IPS DF 6.9 (cell line): Measurements from ENCODE around the gene TFCP2.

Source experiments
- DNase-seq: peaks from one replicate; pipeline ENCODE4 v3.0.0-alpha.2; 2013; ENCODE audit warnings: low read depth, low spot score
- H3K27ac ChIP-seq: one replicate; pipeline ENCODE4 v1.5.1; 2013; ENCODE audit warnings: low read length, control low read depth
- H3K27me3 ChIP-seq: 2 replicates; pipeline ENCODE4 v1.6.1; 2013; ENCODE audit warnings: mild to moderate bottlenecking, low read length; ENCODE audit not compliant: control insufficient read depth, insufficient read depth
- H3K36me3 ChIP-seq: 2 replicates; pipeline ENCODE4 v1.6.1; 2013; ENCODE audit warnings: low read length; ENCODE audit not compliant: control insufficient read depth, insufficient read depth
- H3K4me1 ChIP-seq: 2 replicates; pipeline ENCODE4 v1.6.1; 2013; ENCODE audit warnings: low read length; ENCODE audit not compliant: control insufficient read depth, insufficient read depth
- H3K4me3 ChIP-seq: 2 replicates; pipeline ENCODE4 v1.5.1; 2013; ENCODE audit warnings: mild to moderate bottlenecking, low read length
- H3K9me3 ChIP-seq: 2 replicates; pipeline ENCODE4 v1.6.1; 2013; ENCODE audit warnings: low read length, inconsistent platforms; ENCODE audit not compliant: control insufficient read depth, insufficient read depth
- WGBS: extraction: QIAGEN DNeasy Blood & Tissue Kit; methylation state at CpG from one replicate; pipeline ENCODE4 v1.1.7; 2013; ENCODE audit warnings: mixed read lengths, missing lambda C conversion rate; ENCODE audit not compliant: insufficient read length, insufficient coverage; 5-methylcytosine and 5-hydroxymethylcytosine counted together

Gene TFCP2

DNA sequence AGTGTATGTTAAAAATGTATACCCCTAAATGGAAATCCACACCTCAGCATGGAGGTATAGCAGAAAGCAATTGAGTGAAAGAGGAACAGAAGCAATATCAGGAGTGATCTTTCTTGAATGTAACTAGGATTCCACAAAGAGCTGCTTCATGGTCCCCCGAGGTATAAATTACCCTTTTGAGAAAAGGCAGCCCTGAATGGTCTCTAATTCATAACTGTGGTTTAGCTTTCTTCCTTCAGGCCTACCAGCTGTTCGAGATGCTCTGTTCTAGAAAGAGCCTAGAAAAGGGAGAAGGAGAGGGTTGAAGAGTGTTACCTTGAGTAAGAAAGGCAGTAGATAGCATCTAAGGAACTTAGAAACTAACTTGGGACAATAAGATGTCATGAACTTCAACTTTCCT lies 46.6 kb downstream of the TFCP2 start:
- Histone ChIP-seq H3K27me3 (no peaks in the 10 kb centered on the region; the same call in 1 of the 2 replicates), H3K36me3 (peaks cover 6% of the 10 kb centered on the region; the same call in 1 of the 2 replicates), H3K9me3 (no peaks in the 10 kb centered on the region), H3K27ac (no peak overlapping the region), H3K4me1 (no peaks in the 10 kb centered on the region), H3K4me3 (no peak overlapping the region)
- DNase-seq: no peak
- no CpG with 5 or more reads among the region's 2 CpGs for WGBS

DNA sequence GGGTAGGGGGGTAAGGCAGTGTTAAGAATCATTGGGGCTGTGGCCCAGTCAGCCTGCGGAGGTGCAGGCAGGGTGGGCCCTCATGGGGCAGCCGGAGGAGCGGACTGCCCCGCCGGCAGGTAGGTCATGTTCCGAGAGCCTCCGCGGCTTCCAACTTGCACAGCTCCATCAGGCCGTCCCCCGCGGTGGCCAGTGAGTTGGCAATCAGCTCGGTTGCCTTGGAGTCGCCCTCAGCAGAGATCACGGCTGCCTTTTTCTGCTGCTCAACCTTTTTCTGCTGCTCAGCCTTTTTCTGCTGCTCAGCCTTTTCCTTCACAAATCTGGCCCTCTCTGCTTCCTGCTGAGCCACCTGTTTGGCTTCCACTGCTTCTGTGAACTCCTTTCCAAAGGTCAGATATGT lies 48.4 kb downstream of the TFCP2 start:
- H3K4me3 ChIP-seq: no peak overlapping the region
- no peaks in the 10 kb centered on the region for H3K9me3 ChIP-seq
- peaks cover 6% of the 10 kb centered on the region; the same call in 1 of the 2 replicates for H3K36me3 ChIP-seq
- no peak for DNase-seq
- H3K4me1 ChIP-seq: no peaks in the 10 kb centered on the region
- no peak overlapping the region for H3K27ac ChIP-seq
- H3K27me3 ChIP-seq: no peaks in the 10 kb centered on the region; the same call in 1 of the 2 replicates
- WGBS: no CpG with 5 or more reads among the region's 14 CpGs

DNA sequence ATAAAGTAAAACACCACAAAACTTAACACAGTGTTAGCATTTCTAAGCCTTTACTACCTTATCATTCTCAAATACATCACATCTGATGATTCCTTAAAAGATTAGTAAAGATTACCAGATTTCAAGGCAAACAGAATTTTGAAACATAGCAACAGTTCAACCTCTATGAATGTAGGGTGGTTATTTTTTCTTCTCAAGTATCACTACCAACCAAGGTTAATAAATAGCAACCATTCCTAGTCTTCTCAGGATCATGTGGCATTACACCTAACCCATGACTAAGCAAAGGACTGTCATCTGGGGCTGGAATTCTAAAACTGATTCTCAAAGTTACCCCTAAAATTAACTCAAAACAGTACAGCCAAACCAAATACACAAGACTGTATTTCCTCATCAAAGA lies 50.1 kb downstream of the TFCP2 start:
- H3K27ac ChIP-seq: no peak overlapping the region
- H3K9me3 ChIP-seq: no peaks in the 10 kb centered on the region
- peaks cover 6% of the 10 kb centered on the region; the same call in 1 of the 2 replicates for H3K36me3 ChIP-seq
- DNase-seq: no peak
- H3K4me3 ChIP-seq: no peak overlapping the region
- H3K27me3 ChIP-seq: no peaks in the 10 kb centered on the region; the same call in 1 of the 2 replicates
- no peaks in the 10 kb centered on the region for H3K4me1 ChIP-seq

DNA sequence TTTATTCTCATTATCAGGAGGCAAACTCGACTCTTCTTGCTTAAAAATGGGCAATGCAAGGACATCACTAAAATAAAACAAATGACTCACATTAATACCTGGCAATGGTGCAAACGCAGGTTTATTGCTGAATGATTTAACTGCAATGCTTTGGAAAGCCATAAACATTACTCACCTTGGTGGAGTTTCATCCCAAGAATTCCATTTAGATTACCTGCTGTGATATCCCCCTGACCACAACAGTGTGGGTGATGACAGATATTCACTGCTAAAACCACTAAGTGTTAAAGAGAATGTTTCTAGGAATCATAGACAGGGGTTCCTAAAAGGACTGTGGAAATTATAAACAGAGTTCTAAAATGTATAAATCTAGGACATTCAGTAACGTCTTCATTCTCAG lies 54.2 kb downstream of the TFCP2 start:
- Histone ChIP-seq H3K9me3 (no peaks in the 10 kb centered on the region), H3K27ac (no peak overlapping the region), H3K27me3 (no peaks in the 10 kb centered on the region), H3K4me3 (no peak overlapping the region), H3K36me3 (peaks cover 3% of the 10 kb centered on the region; the same call in 1 of the 2 replicates), H3K4me1 (no peaks in the 10 kb centered on the region)
- no CpG with 5 or more reads among the region's 3 CpGs for WGBS
- no peak for DNase-seq

DNA sequence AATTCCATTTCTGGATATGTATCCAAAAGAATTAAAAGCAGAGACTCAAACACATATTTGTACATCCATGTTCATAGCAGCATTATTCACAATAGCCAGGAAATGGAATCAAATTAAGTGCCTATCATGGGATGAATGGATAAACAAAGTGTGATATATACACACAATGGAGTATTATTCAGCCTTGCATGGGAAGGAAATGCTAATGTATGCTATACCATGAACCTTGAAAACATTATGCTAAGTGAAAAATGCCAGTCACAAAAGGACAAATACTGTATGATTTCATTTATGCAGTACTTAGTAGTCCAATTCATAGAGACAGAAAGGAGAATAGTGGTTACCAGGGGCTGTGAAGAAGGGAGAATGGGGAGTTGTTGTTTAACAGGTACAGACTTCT lies 57.4 kb downstream of the TFCP2 start:
- Histone ChIP-seq H3K36me3 (peaks cover 3% of the 10 kb centered on the region; the same call in 1 of the 2 replicates), H3K27ac (no peak overlapping the region), H3K27me3 (no peaks in the 10 kb centered on the region), H3K4me1 (no peaks in the 10 kb centered on the region), H3K9me3 (no peaks in the 10 kb centered on the region), H3K4me3 (no peak overlapping the region)
- no peak for DNase-seq

DNA sequence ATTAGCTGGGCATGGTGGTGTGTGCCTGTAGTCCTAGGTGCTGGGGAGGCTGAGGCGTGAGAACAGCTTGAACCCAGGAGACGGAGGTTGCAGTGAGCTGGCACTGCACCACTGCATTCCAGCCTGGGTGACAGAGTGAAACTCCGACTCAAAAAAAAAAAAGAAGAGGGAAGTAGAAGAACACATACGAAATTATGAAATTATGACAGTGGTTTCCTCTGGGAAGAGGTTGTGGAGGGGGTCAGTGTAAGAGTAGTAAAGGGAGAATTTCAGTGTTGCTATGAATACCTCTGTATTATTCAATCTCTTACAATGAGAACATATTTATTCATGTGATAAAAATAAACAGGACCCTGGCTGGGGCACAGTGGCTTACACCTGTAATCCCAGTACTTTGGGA lies 64.8 kb downstream of the TFCP2 start:
- no peaks in the 10 kb centered on the region for H3K9me3 ChIP-seq
- no peak overlapping the region for H3K4me3 ChIP-seq
- WGBS: no CpG with 5 or more reads among the region's 4 CpGs
- no peak for DNase-seq
- H3K27ac ChIP-seq: no peak overlapping the region
- H3K27me3 ChIP-seq: no peaks in the 10 kb centered on the region
- H3K36me3 ChIP-seq: peaks cover 9% of the 10 kb centered on the region; the same call in 1 of the 2 replicates
- no peaks in the 10 kb centered on the region for H3K4me1 ChIP-seq

DNA sequence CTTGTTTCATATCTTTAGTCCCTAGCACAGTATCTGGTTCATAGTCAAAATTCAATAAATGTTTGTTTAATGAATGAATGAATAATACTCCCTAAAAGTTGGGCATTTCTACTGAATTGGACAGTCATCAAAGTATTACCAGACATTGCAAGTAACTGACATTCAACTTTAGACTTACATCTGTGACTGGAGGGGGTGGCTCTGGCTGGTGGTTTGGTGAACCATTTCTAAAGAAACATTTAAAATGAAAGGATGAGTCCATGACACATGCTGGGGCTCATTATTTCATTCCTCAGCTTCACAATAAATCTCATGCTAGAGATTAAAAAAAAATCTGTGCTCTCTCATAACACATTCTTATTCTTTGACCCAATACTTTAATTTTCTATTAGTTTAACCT lies 69.0 kb downstream of the TFCP2 start:
- H3K36me3 ChIP-seq: peaks cover 12% of the 10 kb centered on the region; the same call in 1 of the 2 replicates
- H3K4me1 ChIP-seq: no peaks in the 10 kb centered on the region
- no peak overlapping the region for H3K4me3 ChIP-seq
- H3K27ac ChIP-seq: no peak overlapping the region
- no peak for DNase-seq
- no peaks in the 10 kb centered on the region for H3K9me3 ChIP-seq
- no peaks in the 10 kb centered on the region for H3K27me3 ChIP-seq

DNA sequence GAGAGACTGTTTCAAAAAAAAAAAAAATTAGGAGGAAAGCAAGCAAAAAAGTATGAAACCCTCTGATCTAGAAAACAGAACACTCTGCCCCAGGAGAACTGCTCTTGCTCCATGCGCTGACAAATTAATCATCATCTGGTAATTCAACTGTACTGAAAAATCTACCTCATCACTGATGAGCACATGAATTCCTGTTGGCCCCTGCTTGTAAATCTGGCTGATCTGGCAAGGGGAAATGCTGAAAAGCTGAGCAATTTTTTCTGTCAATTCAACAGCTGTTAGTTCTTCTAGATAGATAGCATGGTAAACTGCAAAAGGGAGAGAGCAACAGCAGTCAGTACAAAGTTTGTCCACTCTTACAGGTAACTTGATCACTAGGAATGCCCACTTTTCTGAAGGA lies 74.3 kb downstream of the TFCP2 start:
- no peaks in the 10 kb centered on the region for H3K27me3 ChIP-seq
- H3K4me3 ChIP-seq: no peak overlapping the region
- H3K36me3 ChIP-seq: peaks cover 12% of the 10 kb centered on the region; the same call in 1 of the 2 replicates
- no peaks in the 10 kb centered on the region for H3K4me1 ChIP-seq
- DNase-seq: no peak
- no peak overlapping the region for H3K27ac ChIP-seq
- H3K9me3 ChIP-seq: no peaks in the 10 kb centered on the region
- WGBS: no CpG with 5 or more reads among the region's 1 CpG

DNA sequence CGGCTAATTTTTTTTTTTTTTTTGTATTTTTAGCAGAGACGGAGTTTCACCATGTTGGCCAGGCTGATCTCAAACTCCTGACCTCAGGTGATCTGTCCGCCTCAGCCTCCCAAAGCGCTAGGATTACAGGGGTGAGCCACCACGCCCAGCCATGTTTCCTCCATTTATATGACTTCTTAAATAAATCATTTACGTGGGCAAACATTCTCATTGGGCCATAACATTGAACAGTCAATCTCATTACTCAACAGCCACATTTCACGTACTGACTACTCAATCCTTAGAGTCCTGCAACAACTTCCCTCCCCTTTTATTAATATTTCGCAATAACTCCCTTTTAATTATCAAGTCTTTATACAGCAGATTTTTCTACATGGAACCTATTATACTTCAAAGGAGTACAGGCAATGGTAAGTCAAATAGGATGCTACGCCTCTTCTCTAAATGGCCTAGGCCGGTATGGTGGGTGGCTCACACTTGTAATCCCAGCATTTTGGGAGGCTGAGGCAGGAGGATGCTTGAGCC lies 82.2 kb downstream of the TFCP2 start:
- Histone ChIP-seq H3K36me3 (peaks cover 3% of the 10 kb centered on the region; the same call in 1 of the 2 replicates), H3K9me3 (no peaks in the 10 kb centered on the region), H3K27ac (no peak overlapping the region), H3K27me3 (no peaks in the 10 kb centered on the region), H3K4me3 (no peak overlapping the region), H3K4me1 (no peaks in the 10 kb centered on the region)
- no peak for DNase-seq
- WGBS: 100% methylated on average over 2 of the region's 10 CpGs

DNA sequence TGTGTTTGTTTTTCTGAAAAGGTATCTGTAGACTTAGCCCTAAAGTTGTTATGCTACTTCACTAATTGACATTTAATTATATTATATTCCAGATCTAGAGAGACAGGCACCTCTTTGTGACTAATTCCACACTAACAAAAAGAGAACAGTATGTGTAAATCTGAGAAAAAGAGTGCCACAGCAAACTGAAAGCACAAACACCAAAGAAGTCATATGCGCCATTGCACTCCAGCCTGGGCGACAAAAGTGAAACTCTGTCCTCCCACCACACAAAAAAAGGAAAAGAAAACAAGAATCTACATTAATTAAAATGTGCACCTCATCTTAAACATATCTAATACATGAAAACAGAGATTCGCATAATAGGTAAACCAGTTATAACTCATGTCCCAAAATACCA lies 85.1 kb downstream of the TFCP2 start:
- Histone ChIP-seq H3K27ac (no peak overlapping the region), H3K4me3 (no peak overlapping the region), H3K9me3 (no peaks in the 10 kb centered on the region), H3K27me3 (no peaks in the 10 kb centered on the region), H3K36me3 (no peaks in the 10 kb centered on the region), H3K4me1 (no peaks in the 10 kb centered on the region)
- no CpG with 5 or more reads among the region's 3 CpGs for WGBS
- no peak for DNase-seq

DNA sequence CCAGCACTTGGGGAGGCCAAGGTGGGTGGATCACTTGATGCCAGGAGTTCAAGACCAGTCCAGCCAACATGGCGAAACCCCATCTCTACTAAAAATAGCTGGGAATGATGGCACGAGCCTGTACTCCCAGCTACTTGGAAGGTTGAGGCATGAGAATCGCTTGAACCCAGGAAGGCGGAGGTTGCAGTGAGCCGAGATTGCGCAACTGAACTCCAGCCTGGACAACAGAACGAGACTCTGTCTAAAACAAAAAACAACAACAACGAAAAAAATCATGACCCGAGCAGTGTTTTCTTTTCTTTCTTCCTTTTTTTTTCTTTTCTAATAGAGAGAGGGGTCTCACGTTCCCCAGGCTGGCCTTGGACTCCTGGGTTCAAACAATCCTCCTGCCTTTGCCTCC lies 86.0 kb downstream of the TFCP2 start:
- no peak overlapping the region for H3K27ac ChIP-seq
- H3K4me1 ChIP-seq: peaks cover 2% of the 10 kb centered on the region; the same call in 1 of the 2 replicates
- no peaks in the 10 kb centered on the region for H3K9me3 ChIP-seq
- DNase-seq: no peak
- no peaks in the 10 kb centered on the region for H3K36me3 ChIP-seq
- no peak overlapping the region for H3K4me3 ChIP-seq
- WGBS: no CpG with 5 or more reads among the region's 10 CpGs
- no peaks in the 10 kb centered on the region for H3K27me3 ChIP-seq
